C4-2B (cell line): Measurements from ENCODE around the gene CCT3.
A peak's percentile ranks its signal among the peaks of the same experiment; 100 is the strongest.

Source experiments
- H3K27ac ChIP-seq: fragments of 450-650 bp; 2 replicates; pipeline ENCODE4 v1.5.1; 2017
- CTCF ChIP-seq: fragments of 450-650 bp; conservative IDR thresholded peaks from 2 replicates; pipeline ENCODE4 v1.5.1; 2017; ENCODE audit warnings: mild to moderate bottlenecking
- ZFX ChIP-seq: fragments of 450-650 bp; IDR thresholded peaks from 2 replicates; pipeline ENCODE4 v1.6.1; 2017

Gene CCT3

GRCh38 chr1:156293895-156294294 is 44.2 kb downstream of the CCT3 start:
- H3K27ac ChIP-seq: no peak overlapping the region
- TF ChIP-seq ZFX (no peak), CTCF (no peak)

GRCh38 chr1:156293098-156293434 is 45.0 kb downstream of the CCT3 start:
- no peak for TF ChIP-seq ZFX
- no peak for TF ChIP-seq CTCF
- no peak overlapping the region for H3K27ac ChIP-seq

GRCh38 chr1:156291226-156292061 is 46.6 kb downstream of the CCT3 start:
- H3K27ac ChIP-seq: peak overlapping the region; percentile 37; the same call in 1 of the 2 replicates
- TF ChIP-seq ZFX (no peak), CTCF (no peak)

- H3K27ac ChIP-seq: peak overlapping the region; percentile 13
Observed at GRCh38 chr1:156289857-156290256, 48.2 kb downstream of the CCT3 start.

GRCh38 chr1:156286061-156286460 is 52.0 kb downstream of the CCT3 start:
- no peak overlapping the region for H3K27ac ChIP-seq

More at GRCh38 chr1:156289857-156290256, 48.2 kb downstream of the CCT3 start:
- TF ChIP-seq ZFX (no peak), CTCF (no peak)

GRCh38 chr1:156285437-156285836 is 52.7 kb downstream of the CCT3 start:
- H3K27ac ChIP-seq: no peak overlapping the region; the same call in 1 of the 2 replicates
- TF ChIP-seq CTCF (no peak), ZFX (no peak)

More at GRCh38 chr1:156286061-156286460, 52.0 kb downstream of the CCT3 start:
- TF ChIP-seq ZFX: no peak
- TF ChIP-seq CTCF: no peak

- TF ChIP-seq CTCF (no peak), ZFX (no peak)
Observed at GRCh38 chr1:156284757-156285156, 53.3 kb downstream of the CCT3 start.

More at GRCh38 chr1:156284757-156285156, 53.3 kb downstream of the CCT3 start:
- peak overlapping the region; percentile 55 for H3K27ac ChIP-seq
